Keratinocyte (primary cell): ENCODE results near the gene GRK5. TPM values are rescaled to one million over a fixed set of nuclear protein-coding genes. Genes with fewer than 3 reads are reported as not detected.

ENCODE experiments used
- DNase-seq: peaks from one replicate; pipeline ENCODE4 v3.0.0-alpha.2; 2011; ENCODE audit warnings: low read depth, missing footprints, low spot score
- FAIRE-seq: peaks from 2 replicates; lab custom pipeline; 2011; peaks lifted over from hg19 to GRCh38; lab: Jason Lieb, UNC
- H2AFZ ChIP-seq: 2 replicates; pipeline ENCODE4 v1.6.0; 2012; ENCODE audit warnings: low read length, control low read depth, inconsistent platforms; ENCODE audit not compliant: control insufficient read depth
- H3K27ac ChIP-seq: 2 replicates; pipeline ENCODE4 v1.5.1; 2011; ENCODE audit warnings: low read length; ENCODE audit not compliant: control insufficient read depth, insufficient read depth
- H3K27me3 ChIP-seq: 3 replicates; pipeline ENCODE4 v1.6.0; 2011; ENCODE audit warnings: low read length; ENCODE audit not compliant: control insufficient read depth, insufficient read depth; ENCODE audit errors: extremely low read depth
- H3K36me3 ChIP-seq, 2 experiments: 2 replicates in 1 of 2; 3 replicates in 1 of 2; pipeline ENCODE4 v1.5.1; 2011; ENCODE audit warnings: low read length in 2 of 2, mild to moderate bottlenecking in 1 of 2; ENCODE audit not compliant: control insufficient read depth in 2 of 2, insufficient read depth in 2 of 2; ENCODE audit errors: extremely low read depth in 1 of 2
- H3K4me1 ChIP-seq: 3 replicates; pipeline ENCODE4 v1.5.1; 2011; ENCODE audit warnings: low read length; ENCODE audit not compliant: control insufficient read depth, insufficient read depth; ENCODE audit errors: extremely low read depth
- H3K4me2 ChIP-seq: 3 replicates; pipeline ENCODE4 v1.6.0; 2011; ENCODE audit warnings: low read depth, low read length; ENCODE audit not compliant: control insufficient read depth, insufficient read depth; ENCODE audit errors: extremely low read depth
- H3K4me3 ChIP-seq, 3 experiments: fragments of 200-600 bp in 1 of 3; sonication (generic) in 1 of 3; 2 replicates in 2 of 3; 3 replicates in 1 of 3; pipeline ENCODE4 v1.5.1; 2011 to 2016; ENCODE audit warnings: low read length in 3 of 3, mild to moderate bottlenecking in 3 of 3, control low read depth in 2 of 3, inconsistent platforms in 1 of 3, low read depth in 1 of 3, mixed read lengths in 1 of 3, mixed run types in 1 of 3, moderate library complexity in 1 of 3; ENCODE audit not compliant: control insufficient read depth in 2 of 3, insufficient read depth in 2 of 3; ENCODE audit errors: extremely low read depth in 1 of 3
- H3K79me2 ChIP-seq: 2 replicates; pipeline ENCODE4 v1.6.0; 2012; ENCODE audit warnings: low read length; ENCODE audit not compliant: control insufficient read depth, insufficient read depth
- H3K9ac ChIP-seq: 3 replicates; pipeline ENCODE4 v1.6.0; 2011; ENCODE audit warnings: low read length; ENCODE audit not compliant: control insufficient read depth, insufficient read depth; ENCODE audit errors: extremely low read depth
- H3K9me1 ChIP-seq: 3 replicates; pipeline ENCODE4 v1.6.0; 2011; ENCODE audit warnings: low read length; ENCODE audit not compliant: control insufficient read depth, insufficient read depth; ENCODE audit errors: extremely low read depth
- H3K9me3 ChIP-seq: 2 replicates; pipeline ENCODE4 v1.5.1; 2012; ENCODE audit warnings: low read depth, low read length; ENCODE audit not compliant: control insufficient read depth
- H4K20me1 ChIP-seq: 3 replicates; pipeline ENCODE4 v1.6.0; 2011; ENCODE audit warnings: low read length; ENCODE audit not compliant: control insufficient read depth, insufficient read depth; ENCODE audit errors: extremely low read depth
- CTCF ChIP-seq, 3 experiments: IDR thresholded peaks in 1 of 3; conservative IDR thresholded peaks in 1 of 3; optimal IDR thresholded peaks in 1 of 3; 2 replicates in 2 of 3; 3 replicates in 1 of 3; pipeline versions ENCODE3 to v1.5.1; 2011; ENCODE audit warnings: low read length in 3 of 3, mild to moderate bottlenecking in 3 of 3, moderate library complexity in 2 of 3, control low read depth in 1 of 3, inconsistent platforms in 1 of 3; ENCODE audit not compliant: insufficient read depth in 2 of 3; ENCODE audit errors: extremely low read depth in 1 of 3
- EZH2 ChIP-seq: IDR thresholded peaks from one replicate; pipeline ENCODE4 v1.6.1; 2012; ENCODE audit warnings: inconsistent platforms, mild to moderate bottlenecking, low read length, moderate library complexity
- dilution Hi-C: fragments of 300-500 bp; cut with MboI; formaldehyde crosslinking; loops from one replicate; pipeline ENCODE4 v1.7.0; 2020; ENCODE audit warnings: low sequenced_read_pairs; ENCODE audit not compliant: extremely low pct_ligation_motif_present
- polyA plus RNA-seq, 5 experiments: library from polyadenylated mRNA; depleted of rRNA in 3 of 5; stranded (reverse) in 3 of 5; stranded (forward) in 1 of 5; unstranded in 1 of 5; fragments of >200 nt; gene quantifications; 1 replicate in 1 of 5; 2 replicates in 3 of 5; 3 replicates in 1 of 5; pipeline versions ENCODE4 v1.2.1 to v1.2.3, GENCODE V29; 2011 to 2012; ENCODE audit warnings: missing spikeins in 2 of 5, low read depth in 1 of 5, low replicate concordance in 1 of 5

Gene GRK5
- polyA plus RNA-seq, 1 donor (not counting 4 experiments of a cell fraction or from before 2014, with no cell fraction given), result 7.6 TPM

- no peaks in the 10 kb centered on the region for H4K20me1 ChIP-seq
- DNase-seq (no peak), FAIRE-seq (no peak)
- no peaks in the 10 kb centered on the region for H3K27me3 ChIP-seq
- TF ChIP-seq CTCF (optimal IDR thresholded peaks at IDR 0.05 in 1 of 3, IDR thresholded peaks at IDR 0.05 in 1 of 3, conservative IDR thresholded peaks at IDR 0.05 in 1 of 3; ENCODE audit: extremely low read depth in 1 of 3, insufficient read depth in 2 of 3, low read length in 3 of 3), result no peak
- no peak for TF ChIP-seq EZH2
- no peak overlapping the region for H3K27ac ChIP-seq
- H3K4me2 ChIP-seq, result no peak overlapping the region
- no peaks in the 10 kb centered on the region for H3K79me2 ChIP-seq
- no peak overlapping the region for H2AFZ ChIP-seq
- dilution Hi-C loops, result no loop called here
- H3K9me1 ChIP-seq, result no peaks in the 10 kb centered on the region
- no peak overlapping the region for H3K4me3 ChIP-seq
- H3K36me3 ChIP-seq, result no peaks in the 10 kb centered on the region
- H3K9ac ChIP-seq, result no peak overlapping the region
- H3K9me3 ChIP-seq, result no peaks in the 10 kb centered on the region
- peaks cover 4% of the 10 kb centered on the region for H3K4me1 ChIP-seq
Observed at GRCh38 chr10:119445935-119446317, 238.6 kb downstream of the GRK5 start.

GRCh38 chr10:119446441-119447277, 239.3 kb downstream of the GRK5 start:
- Histone ChIP-seq H3K4me2 (no peak overlapping the region), H3K9me3 (no peaks in the 10 kb centered on the region), H3K9ac (no peak overlapping the region), H2AFZ (no peak overlapping the region), H3K27ac (no peak overlapping the region), H3K4me1 (peaks cover 4% of the 10 kb centered on the region), H4K20me1 (no peaks in the 10 kb centered on the region), H3K4me3 (no peak overlapping the region), H3K9me1 (no peaks in the 10 kb centered on the region), H3K79me2 (no peaks in the 10 kb centered on the region), H3K36me3 (no peaks in the 10 kb centered on the region), H3K27me3 (no peaks in the 10 kb centered on the region)
- DNase-seq (no peak), FAIRE-seq (no peak)
- TF ChIP-seq CTCF (optimal IDR thresholded peaks at IDR 0.05 in 1 of 3, IDR thresholded peaks at IDR 0.05 in 1 of 3, conservative IDR thresholded peaks at IDR 0.05 in 1 of 3; ENCODE audit: extremely low read depth in 1 of 3, insufficient read depth in 2 of 3, low read length in 3 of 3), result no peak
- TF ChIP-seq EZH2, result no peak
- dilution Hi-C loops, result no loop called here
